GM23338 (cell line): ENCODE measurements around the gene TLCD3B. TPM values are rescaled to one million over a fixed set of nuclear protein-coding genes. Genes with fewer than 3 reads are reported as not detected.

Experiments
- ATAC-seq: fragments of 200-7000 bp; cut with Tn5 transposase; 3 replicates; pipeline ENCODE4 v1.9.1; 2020
- DNase-seq: peaks from one replicate; pipeline ENCODE4 v3.0.0-alpha.2; 2015; ENCODE audit warnings: low spot score
- H2AFZ ChIP-seq: fragments of 200-600 bp; sonication (generic); 2 replicates; pipeline ENCODE4 v1.8.0; 2016; ENCODE audit warnings: antibody characterized with exemption, mild to moderate bottlenecking, moderate library complexity
- H3F3A ChIP-seq: fragments of 200-600 bp; sonication (generic); replicated peaks from 2 replicates; pipeline ENCODE4 v1.8.0; 2017; ENCODE audit warnings: antibody characterized with exemption, mixed run types, low read depth
- H3K27ac ChIP-seq: fragments of 200-600 bp; sonication (generic); 2 replicates; pipeline ENCODE4 v1.6.1; 2016; ENCODE audit warnings: low read depth
- H3K27me3 ChIP-seq: fragments of 200-600 bp; sonication (generic); 2 replicates; pipeline ENCODE4 v1.8.0; 2016; ENCODE audit warnings: mild to moderate bottlenecking, mixed run types, moderate library complexity; ENCODE audit not compliant: insufficient read depth
- H3K36me3 ChIP-seq: fragments of 200-600 bp; sonication (generic); 2 replicates; pipeline ENCODE4 v1.8.0; 2016; ENCODE audit warnings: mild to moderate bottlenecking; ENCODE audit not compliant: insufficient read depth
- H3K4me1 ChIP-seq: fragments of 200-600 bp; sonication (generic); 2 replicates; pipeline ENCODE4 v1.8.0; 2016; ENCODE audit warnings: mild to moderate bottlenecking, moderate library complexity; ENCODE audit not compliant: insufficient read depth
- H3K4me2 ChIP-seq: fragments of 200-600 bp; sonication (generic); 2 replicates; pipeline ENCODE4 v1.7.1; 2017; ENCODE audit warnings: mixed run types
- H3K4me3 ChIP-seq: fragments of 200-600 bp; sonication (generic); 2 replicates; pipeline ENCODE4 v1.6.1; 2016; ENCODE audit warnings: mixed run types
- H3K79me2 ChIP-seq: fragments of 200-600 bp; sonication (generic); replicated peaks from 2 replicates; pipeline ENCODE4 v1.8.0; 2017; ENCODE audit warnings: mild to moderate bottlenecking; ENCODE audit not compliant: insufficient read depth
- H3K9me2 ChIP-seq: fragments of 200-600 bp; sonication (generic); 2 replicates; pipeline ENCODE4 v1.8.0; 2017; ENCODE audit not compliant: insufficient read depth
- H4K20me1 ChIP-seq: fragments of 200-600 bp; sonication (generic); replicated peaks from 2 replicates; pipeline ENCODE4 v1.8.0; 2017; ENCODE audit warnings: mild to moderate bottlenecking; ENCODE audit not compliant: insufficient read depth
- H3K27ac Mint-ChIP-seq: 2 replicates; pipeline ENCODE4 v1.8.0; 2020; ENCODE audit warnings: inconsistent platforms, mild to moderate bottlenecking, moderate library complexity, mixed read lengths
- H3K27me3 Mint-ChIP-seq: 3 replicates; pipeline ENCODE4 v1.8.0; 2022; ENCODE audit warnings: low read depth, mild to moderate bottlenecking, moderate library complexity, mixed read lengths, inconsistent platforms; ENCODE audit not compliant: insufficient read depth, poor library complexity
- H3K36me3 Mint-ChIP-seq: 3 replicates; pipeline ENCODE4 v1.8.0; 2021; ENCODE audit warnings: low read depth, mild to moderate bottlenecking, inconsistent platforms, moderate library complexity, mixed read lengths
- H3K4me1 Mint-ChIP-seq: 3 replicates; pipeline ENCODE4 v1.8.0; 2020; ENCODE audit warnings: mild to moderate bottlenecking, inconsistent platforms, mixed read lengths
- H3K4me3 Mint-ChIP-seq: 3 replicates; pipeline ENCODE4 v1.8.0; 2021; ENCODE audit warnings: moderate library complexity, mild to moderate bottlenecking, inconsistent platforms, mixed read lengths
- H3K9me3 Mint-ChIP-seq: 3 replicates; pipeline ENCODE4 v1.8.0; 2020; ENCODE audit warnings: moderate library complexity, mild to moderate bottlenecking, inconsistent platforms, mixed read lengths
- CREB1 ChIP-seq: fragments of 250-450 bp; sonication (Bioruptor Pico); IDR thresholded peaks from 2 replicates; pipeline ENCODE4 v1.5.0; 2020; ENCODE audit warnings: low read depth, mild to moderate bottlenecking, moderate library complexity
- ETS1 ChIP-seq: IDR thresholded peaks from 2 replicates; pipeline ENCODE4 v1.6.1; 2016; ENCODE audit warnings: antibody characterized with exemption
- EZH2 ChIP-seq: fragments of 200-600 bp; sonication (generic); IDR thresholded peaks from one replicate; pipeline ENCODE4 v1.8.0; 2017; ENCODE audit warnings: antibody characterized with exemption, mild to moderate bottlenecking, low read depth; ENCODE audit not compliant: unreplicated experiment
- EZH2phosphoT487 ChIP-seq: fragments of 200-600 bp; sonication (generic); IDR thresholded peaks from one replicate; pipeline ENCODE4 v1.8.1; 2018; ENCODE audit warnings: antibody characterized with exemption; ENCODE audit not compliant: unreplicated experiment
- JUNB ChIP-seq: IDR thresholded peaks from one replicate; pipeline ENCODE4 v1.6.1; 2016; ENCODE audit warnings: antibody characterized with exemption; ENCODE audit not compliant: unreplicated experiment
- POLR2AphosphoS5 ChIP-seq: IDR thresholded peaks from 2 replicates; pipeline ENCODE4 v1.6.1; 2016; ENCODE audit warnings: antibody characterized with exemption, low read depth
- REST ChIP-seq: IDR thresholded peaks from one replicate; pipeline ENCODE4 v1.6.1; 2018; ENCODE audit warnings: antibody characterized with exemption; ENCODE audit not compliant: unreplicated experiment
- STAT1 ChIP-seq: IDR thresholded peaks from one replicate; pipeline ENCODE4 v1.6.1; 2016; ENCODE audit warnings: antibody characterized with exemption; ENCODE audit not compliant: unreplicated experiment
- ZNF114 ChIP-seq: fragments of 250-450 bp; sonication (Bioruptor Pico); IDR thresholded peaks from 2 replicates; pipeline ENCODE4 v1.5.0; 2020; ENCODE audit warnings: mild to moderate bottlenecking, moderate library complexity
- ZNF331 ChIP-seq: fragments of 250-450 bp; sonication (Bioruptor Pico); IDR thresholded peaks from 2 replicates; pipeline ENCODE4 v1.5.0; 2020; ENCODE audit warnings: low read depth, mild to moderate bottlenecking, moderate library complexity
- polyA plus RNA-seq: library from polyadenylated mRNA; unstranded; fragments of >200 nt; fragmentation: Nextera tagmentation; extraction: Ambion mirVana; gene quantifications from 2 replicates; pipeline ENCODE4 v1.2.1, GENCODE V29; 2016
- total RNA-seq: library from RNA; depleted of rRNA; stranded (reverse); fragments of >200 nt; shearing (Covaris generic); gene quantifications from 2 replicates; pipeline ENCODE4 v1.2.3, GENCODE V29; 2014
- TF ChIP-seq, protein P1 (sequence below), 2 experiments: fragments of 200-600 bp in 1 of 2; sonication (generic) in 1 of 2; conservative IDR thresholded peaks; 2 replicates each; pipeline versions ENCODE4 v1.5.1 to v1.6.1; 2016 to 2017; ENCODE audit warnings: antibody characterized with exemption in 2 of 2, low read depth in 2 of 2, mild to moderate bottlenecking in 2 of 2, moderate library complexity in 1 of 2

Gene TLCD3B
- total and polyA plus RNA-seq, 2 experiments from 2014 or later: 14.2 to 37.4 TPM

GRCh38 chr16:29984764-29985147 is 46.3 kb downstream of the TLCD3B start (continued):
- no peak for TF ChIP-seq ZNF331 (CRISPR knock-in tag)
- TF ChIP-seq POLR2AphosphoS5: no peak
- no peak for TF ChIP-seq JUNB
- no peak for TF ChIP-seq EZH2phosphoT487
- TF ChIP-seq ETS1: no peak
- no peak for TF ChIP-seq EZH2
- TF ChIP-seq, protein P1, sequence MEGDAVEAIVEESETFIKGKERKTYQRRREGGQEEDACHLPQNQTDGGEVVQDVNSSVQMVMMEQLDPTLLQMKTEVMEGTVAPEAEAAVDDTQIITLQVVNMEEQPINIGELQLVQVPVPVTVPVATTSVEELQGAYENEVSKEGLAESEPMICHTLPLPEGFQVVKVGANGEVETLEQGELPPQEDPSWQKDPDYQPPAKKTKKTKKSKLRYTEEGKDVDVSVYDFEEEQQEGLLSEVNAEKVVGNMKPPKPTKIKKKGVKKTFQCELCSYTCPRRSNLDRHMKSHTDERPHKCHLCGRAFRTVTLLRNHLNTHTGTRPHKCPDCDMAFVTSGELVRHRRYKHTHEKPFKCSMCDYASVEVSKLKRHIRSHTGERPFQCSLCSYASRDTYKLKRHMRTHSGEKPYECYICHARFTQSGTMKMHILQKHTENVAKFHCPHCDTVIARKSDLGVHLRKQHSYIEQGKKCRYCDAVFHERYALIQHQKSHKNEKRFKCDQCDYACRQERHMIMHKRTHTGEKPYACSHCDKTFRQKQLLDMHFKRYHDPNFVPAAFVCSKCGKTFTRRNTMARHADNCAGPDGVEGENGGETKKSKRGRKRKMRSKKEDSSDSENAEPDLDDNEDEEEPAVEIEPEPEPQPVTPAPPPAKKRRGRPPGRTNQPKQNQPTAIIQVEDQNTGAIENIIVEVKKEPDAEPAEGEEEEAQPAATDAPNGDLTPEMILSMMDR (conservative IDR thresholded peaks at IDR 0.05; ENCODE audit: low read depth in 2 of 2): no peak
- no peak for TF ChIP-seq STAT1
- TF ChIP-seq REST: no peak

GRCh38 chr16:29984137-29984763 is 46.8 kb downstream of the TLCD3B start:
- no peaks in the 10 kb centered on the region; the same call in 1 of the 2 replicates for H4K20me1 ChIP-seq
- H3K79me2 ChIP-seq: no peaks in the 10 kb centered on the region
- H3K4me3 ChIP-seq: no peak overlapping the region
- Mint-ChIP-seq H3K4me3 (no peak overlapping the region; the same call in 2 of the 3 replicates), H3K9me3 (no peaks in the 10 kb centered on the region; the same call in 1 of the 3 replicates), H3K4me1 (no peaks in the 10 kb centered on the region; the same call in 2 of the 3 replicates), H3K36me3 (peaks cover 71% of the 10 kb centered on the region), H3K27ac (no peak overlapping the region), H3K27me3 (peaks cover 5% of the 10 kb centered on the region)
- TF ChIP-seq ZNF114 (CRISPR knock-in tag): no peak
- no peak for TF ChIP-seq REST
- no peak for TF ChIP-seq EZH2phosphoT487
- TF ChIP-seq EZH2: no peak
- no peak for TF ChIP-seq POLR2AphosphoS5
- TF ChIP-seq ZNF331 (CRISPR knock-in tag): no peak
- TF ChIP-seq ETS1: no peak
- no peak for TF ChIP-seq JUNB
- no peak for TF ChIP-seq CREB1 (CRISPR knock-in tag)
- TF ChIP-seq, protein P1 (conservative IDR thresholded peaks at IDR 0.05; ENCODE audit: low read depth in 2 of 2): no peak
- no peaks in the 10 kb centered on the region for H3K9me2 ChIP-seq
- H3K4me1 ChIP-seq: no peaks in the 10 kb centered on the region
- H2AFZ ChIP-seq: no peak overlapping the region
- DNase-seq (no peak), ATAC-seq (no peak)
- no peak overlapping the region for H3K4me2 ChIP-seq
- peaks cover 29% of the 10 kb centered on the region for H3K36me3 ChIP-seq
- no peak overlapping the region for H3K27ac ChIP-seq
- no peaks in the 10 kb centered on the region for H3K27me3 ChIP-seq
- H3F3A ChIP-seq: no peaks in the 10 kb centered on the region
